HepG2 (cell line): ENCODE results near the gene TLN1. TPM values are rescaled to one million over a fixed set of nuclear protein-coding genes. Genes with fewer than 3 reads are reported as not detected.

ENCODE experiments used
- EEA1 ChIP-seq: sonication (generic); formaldehyde crosslinking; IDR thresholded peaks from 2 replicates; pipeline ENCODE4 v1.5.1; 2020; ENCODE audit warnings: mild to moderate bottlenecking, missing genetic modification reagents, borderline replicate concordance
- HNF4A ChIP-seq: sonication (generic); formaldehyde crosslinking; IDR thresholded peaks from 2 replicates; pipeline ENCODE4 v1.4.0; 2020; ENCODE audit warnings: missing genetic modification reagents
- HNRNPUL1 ChIP-seq: fragments of 200-400 bp; formaldehyde crosslinking; IDR thresholded peaks from 2 replicates; pipeline ENCODE4 v1.6.1; 2017; ENCODE audit warnings: low read depth, mild to moderate bottlenecking, low read length, moderate library complexity
- IRF2 ChIP-seq: IDR thresholded peaks from 2 replicates; pipeline ENCODE4 v1.6.1; 2018; ENCODE audit warnings: missing genetic modification reagents, missing compliant biosample characterization
- MED13 ChIP-seq: sonication (generic); formaldehyde crosslinking; IDR thresholded peaks from 2 replicates; pipeline ENCODE4 v1.5.0; 2020; ENCODE audit warnings: missing genetic modification reagents
- MTA1 ChIP-seq: sonication (generic); formaldehyde crosslinking; IDR thresholded peaks from 2 replicates; pipeline ENCODE4 v1.4.0; 2020; ENCODE audit warnings: missing genetic modification reagents, mild to moderate bottlenecking, borderline replicate concordance
- PHF20 ChIP-seq: sonication (generic); formaldehyde crosslinking; IDR thresholded peaks from 2 replicates; pipeline ENCODE4 v1.5.0; 2020; ENCODE audit warnings: mild to moderate bottlenecking, missing genetic modification reagents
- POLR2A ChIP-seq, 2 experiments: IDR thresholded peaks; 2 replicates each; pipeline ENCODE4 v1.6.1; 2011; ENCODE audit warnings: low read depth in 2 of 2, low read length in 2 of 2, mild to moderate bottlenecking in 1 of 2, moderate library complexity in 1 of 2; ENCODE audit not compliant: insufficient read depth in 1 of 2
- RFX3 ChIP-seq: IDR thresholded peaks from 2 replicates; pipeline ENCODE4 v1.6.1; 2016; ENCODE audit warnings: missing biosample characterization, missing genetic modification reagents
- STAT5B ChIP-seq: sonication (generic); formaldehyde crosslinking; IDR thresholded peaks from 2 replicates; pipeline ENCODE4 v1.4.0; 2020; ENCODE audit warnings: missing genetic modification reagents
- SYNCRIP ChIP-seq: fragments of 200-400 bp; formaldehyde crosslinking; IDR thresholded peaks from 2 replicates; pipeline ENCODE4 v1.6.1; 2018; ENCODE audit warnings: mild to moderate bottlenecking, low read depth, low read length; ENCODE audit not compliant: insufficient read depth
- TAF15 ChIP-seq: fragments of 200-400 bp; formaldehyde crosslinking; IDR thresholded peaks from one replicate; pipeline ENCODE4 v1.6.1; 2018; ENCODE audit warnings: mild to moderate bottlenecking, low read depth, low read length; ENCODE audit not compliant: poor library complexity, severe bottlenecking
- TCF7L2 ChIP-seq: IDR thresholded peaks from 2 replicates; pipeline ENCODE4 v1.6.1; 2011; ENCODE audit warnings: mild to moderate bottlenecking, low read depth, low read length, moderate library complexity
- TEAD3 ChIP-seq: optimal IDR thresholded peaks from 2 replicates; pipeline ENCODE3; 2016; ENCODE audit warnings: borderline replicate concordance
- TFDP1 ChIP-seq: IDR thresholded peaks from 2 replicates; pipeline ENCODE4 v1.6.1; 2016; ENCODE audit warnings: missing compliant biosample characterization, missing genetic modification reagents, borderline replicate concordance
- TMF1 ChIP-seq: sonication (generic); formaldehyde crosslinking; IDR thresholded peaks from 2 replicates; pipeline ENCODE4 v1.8.1; 2022; ENCODE audit warnings: low read depth, missing genetic modification reagents
- TSC22D2 ChIP-seq: sonication (generic); formaldehyde crosslinking; IDR thresholded peaks from 2 replicates; pipeline ENCODE4 v1.5.1; 2020; ENCODE audit warnings: missing genetic modification reagents, mild to moderate bottlenecking, borderline replicate concordance
- ZNF30 ChIP-seq: sonication (generic); formaldehyde crosslinking; IDR thresholded peaks from 2 replicates; pipeline ENCODE4 v1.5.0; 2020; ENCODE audit warnings: mild to moderate bottlenecking, missing genetic modification reagents
- ZNF34 ChIP-seq: sonication (generic); formaldehyde crosslinking; IDR thresholded peaks from 2 replicates; pipeline ENCODE4 v1.4.0; 2020; ENCODE audit warnings: mild to moderate bottlenecking, missing genetic modification reagents, borderline replicate concordance
- ZNF569 ChIP-seq: sonication (generic); formaldehyde crosslinking; IDR thresholded peaks from 2 replicates; pipeline ENCODE4 v1.5.0; 2020; ENCODE audit warnings: mild to moderate bottlenecking, missing genetic modification reagents, moderate library complexity, borderline replicate concordance
- polyA plus RNA-seq, 8 experiments: library from polyadenylated mRNA; depleted of rRNA in 3 of 8; stranded (reverse) in 7 of 8; unstranded in 1 of 8; fragments of >200 nt; fragmentation: Illumina TruSeq in 4 of 8; extraction: Trizol in 4 of 8; gene quantifications; 2 replicates each; pipeline versions ENCODE4 v1.2.1 to v1.2.3, GENCODE V29; 2011 to 2016; ENCODE audit warnings: low read depth in 4 of 8, missing spikeins in 1 of 8, mixed read lengths in 1 of 8; ENCODE audit not compliant: insufficient read depth in 1 of 8
- total RNA-seq, 5 experiments: library from RNA; depleted of rRNA; stranded (reverse); fragments of >200 nt; fragmentation: Illumina TruSeq; extraction: Trizol; gene quantifications; 2 replicates each; pipeline ENCODE4 v1.2.3, GENCODE V29; 2016; ENCODE audit warnings: low read depth in 1 of 5
- TF ChIP-seq, protein P1 (sequence below): sonication (generic); formaldehyde crosslinking; IDR thresholded peaks from 2 replicates; pipeline ENCODE4 v1.4.0; 2020; ENCODE audit warnings: missing genetic modification reagents
- TF ChIP-seq, protein P2 (sequence below): IDR thresholded peaks from 2 replicates; pipeline ENCODE4 v1.4.0; 2020; ENCODE audit warnings: mild to moderate bottlenecking, missing genetic modification reagents
- TF ChIP-seq, protein P3 (sequence below): sonication (generic); formaldehyde crosslinking; IDR thresholded peaks from 2 replicates; pipeline ENCODE4 v1.4.0; 2020; ENCODE audit warnings: mild to moderate bottlenecking, low read depth, missing genetic modification reagents

Gene TLN1
- total and polyA plus RNA-seq, 2 of the 13 experiments (the other 11 are each of a cell fraction or from before 2014, with no cell fraction given): 35.2 to 51.8 TPM

GRCh38 chr9:35732800-35733541, 976 bp upstream of the TLN1 start (continued):
- TF ChIP-seq ZNF569 (CRISPR knock-in tag) (no peak), IRF2 (CRISPR knock-in tag) (no peak), MED13 (CRISPR knock-in tag) (no peak), TEAD3 (CRISPR knock-in tag) (peak; percentile 49), TCF7L2 (no peak), HNRNPUL1 (no peak), EEA1 (CRISPR knock-in tag) (0 out of 2 replicates have a peak, but pooled peaks have one; percentile 55), STAT5B (CRISPR knock-in tag) (no peak), TAF15 (no peak), TFDP1 (no peak), TMF1 (CRISPR knock-in tag) (no peak), PHF20 (CRISPR knock-in tag) (no peak), TSC22D2 (no peak), POLR2A (IDR thresholded peaks at IDR 0.05; ENCODE audit: insufficient read depth in 1 of 2, low read depth in 2 of 2, low read length in 2 of 2) (0 out of 4 replicates have a peak, but pooled peaks of 1 of the 2 experiments have one; percentile 10), MTA1 (no peak), RFX3 (CRISPR knock-in tag) (no peak), ZNF34 (CRISPR knock-in tag) (no peak), HNF4A (CRISPR knock-in tag) (no peak), SYNCRIP (no peak), ZNF30 (CRISPR knock-in tag) (0 out of 2 replicates have a peak, but pooled peaks have one; percentile 19)
- TF ChIP-seq, protein P1, sequence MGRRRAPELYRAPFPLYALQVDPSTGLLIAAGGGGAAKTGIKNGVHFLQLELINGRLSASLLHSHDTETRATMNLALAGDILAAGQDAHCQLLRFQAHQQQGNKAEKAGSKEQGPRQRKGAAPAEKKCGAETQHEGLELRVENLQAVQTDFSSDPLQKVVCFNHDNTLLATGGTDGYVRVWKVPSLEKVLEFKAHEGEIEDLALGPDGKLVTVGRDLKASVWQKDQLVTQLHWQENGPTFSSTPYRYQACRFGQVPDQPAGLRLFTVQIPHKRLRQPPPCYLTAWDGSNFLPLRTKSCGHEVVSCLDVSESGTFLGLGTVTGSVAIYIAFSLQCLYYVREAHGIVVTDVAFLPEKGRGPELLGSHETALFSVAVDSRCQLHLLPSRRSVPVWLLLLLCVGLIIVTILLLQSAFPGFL: no peak
- TF ChIP-seq, protein P2, sequence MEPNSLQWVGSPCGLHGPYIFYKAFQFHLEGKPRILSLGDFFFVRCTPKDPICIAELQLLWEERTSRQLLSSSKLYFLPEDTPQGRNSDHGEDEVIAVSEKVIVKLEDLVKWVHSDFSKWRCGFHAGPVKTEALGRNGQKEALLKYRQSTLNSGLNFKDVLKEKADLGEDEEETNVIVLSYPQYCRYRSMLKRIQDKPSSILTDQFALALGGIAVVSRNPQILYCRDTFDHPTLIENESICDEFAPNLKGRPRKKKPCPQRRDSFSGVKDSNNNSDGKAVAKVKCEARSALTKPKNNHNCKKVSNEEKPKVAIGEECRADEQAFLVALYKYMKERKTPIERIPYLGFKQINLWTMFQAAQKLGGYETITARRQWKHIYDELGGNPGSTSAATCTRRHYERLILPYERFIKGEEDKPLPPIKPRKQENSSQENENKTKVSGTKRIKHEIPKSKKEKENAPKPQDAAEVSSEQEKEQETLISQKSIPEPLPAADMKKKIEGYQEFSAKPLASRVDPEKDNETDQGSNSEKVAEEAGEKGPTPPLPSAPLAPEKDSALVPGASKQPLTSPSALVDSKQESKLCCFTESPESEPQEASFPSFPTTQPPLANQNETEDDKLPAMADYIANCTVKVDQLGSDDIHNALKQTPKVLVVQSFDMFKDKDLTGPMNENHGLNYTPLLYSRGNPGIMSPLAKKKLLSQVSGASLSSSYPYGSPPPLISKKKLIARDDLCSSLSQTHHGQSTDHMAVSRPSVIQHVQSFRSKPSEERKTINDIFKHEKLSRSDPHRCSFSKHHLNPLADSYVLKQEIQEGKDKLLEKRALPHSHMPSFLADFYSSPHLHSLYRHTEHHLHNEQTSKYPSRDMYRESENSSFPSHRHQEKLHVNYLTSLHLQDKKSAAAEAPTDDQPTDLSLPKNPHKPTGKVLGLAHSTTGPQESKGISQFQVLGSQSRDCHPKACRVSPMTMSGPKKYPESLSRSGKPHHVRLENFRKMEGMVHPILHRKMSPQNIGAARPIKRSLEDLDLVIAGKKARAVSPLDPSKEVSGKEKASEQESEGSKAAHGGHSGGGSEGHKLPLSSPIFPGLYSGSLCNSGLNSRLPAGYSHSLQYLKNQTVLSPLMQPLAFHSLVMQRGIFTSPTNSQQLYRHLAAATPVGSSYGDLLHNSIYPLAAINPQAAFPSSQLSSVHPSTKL (CRISPR knock-in tag): no peak
- TF ChIP-seq, protein P3, sequence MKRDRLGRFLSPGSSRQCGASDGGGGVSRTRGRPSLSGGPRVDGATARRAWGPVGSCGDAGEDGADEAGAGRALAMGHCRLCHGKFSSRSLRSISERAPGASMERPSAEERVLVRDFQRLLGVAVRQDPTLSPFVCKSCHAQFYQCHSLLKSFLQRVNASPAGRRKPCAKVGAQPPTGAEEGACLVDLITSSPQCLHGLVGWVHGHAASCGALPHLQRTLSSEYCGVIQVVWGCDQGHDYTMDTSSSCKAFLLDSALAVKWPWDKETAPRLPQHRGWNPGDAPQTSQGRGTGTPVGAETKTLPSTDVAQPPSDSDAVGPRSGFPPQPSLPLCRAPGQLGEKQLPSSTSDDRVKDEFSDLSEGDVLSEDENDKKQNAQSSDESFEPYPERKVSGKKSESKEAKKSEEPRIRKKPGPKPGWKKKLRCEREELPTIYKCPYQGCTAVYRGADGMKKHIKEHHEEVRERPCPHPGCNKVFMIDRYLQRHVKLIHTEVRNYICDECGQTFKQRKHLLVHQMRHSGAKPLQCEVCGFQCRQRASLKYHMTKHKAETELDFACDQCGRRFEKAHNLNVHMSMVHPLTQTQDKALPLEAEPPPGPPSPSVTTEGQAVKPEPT: no peak
